A549 (cell line): Measurements from ENCODE around the gene SORL1. TPM values are rescaled to one million over a fixed set of nuclear protein-coding genes. Genes with fewer than 3 reads are reported as not detected.

Experiments used
- ATAC-seq, 2 experiments: fragments of 200-7000 bp in 1 of 2; fragments of >200 bp in 1 of 2; cut with Nextera tagmentation in 1 of 2; cut with Tn5 transposase in 1 of 2; 3 replicates each; pipeline versions ENCODE4 v1.8.0 to v1.9.1; 2018 to 2020; ENCODE audit warnings: mild to moderate bottlenecking in 1 of 2, moderate library complexity in 1 of 2
- CTCF ChIA-PET: fragments of 300-600 bp; sonication (Branson Sonifier 250); formaldehyde crosslinking; extraction: SDS; loops from one replicate; lab custom pipeline; 2021; ENCODE audit warnings: antibody characterized with exemption, inconsistent platforms; lab: Yijun Ruan, JAX
- POLR2A ChIA-PET: fragments of 350-600 bp; formaldehyde crosslinking; extraction: SDS; loops from one replicate; lab custom pipeline; 2021; ENCODE audit warnings: antibody characterized with exemption, inconsistent platforms; lab: Yijun Ruan, JAX
- DNase-seq, 2 experiments: peaks; one replicate each; pipeline versions ENCODE4 v3.0.0 to v3.0.0-alpha.2; 2011 to 2016; ENCODE audit warnings: low read depth in 1 of 2, low spot score in 1 of 2
- FAIRE-seq: peaks from 2 replicates; lab custom pipeline; 2011; peaks lifted over from hg19 to GRCh38; lab: Jason Lieb, UNC
- H3K27ac ChIP-seq, 2 experiments: fragments of >200 bp; sonication (Bioruptor Twin); formaldehyde crosslinking; 3 replicates each; pipeline ENCODE4 v1.5.1; 2016 to 2017
- H3K4me1 ChIP-seq: fragments of >200 bp; sonication (Bioruptor Twin); formaldehyde crosslinking; 3 replicates; pipeline ENCODE4 v1.6.1; 2016
- H3K4me2 ChIP-seq: fragments of >200 bp; sonication (Bioruptor Twin); formaldehyde crosslinking; 3 replicates; pipeline ENCODE4 v1.6.1; 2016
- H3K4me3 ChIP-seq: fragments of >200 bp; sonication (Bioruptor Twin); formaldehyde crosslinking; 3 replicates; pipeline ENCODE4 v1.5.1; 2016
- H3K9me3 ChIP-seq: fragments of >200 bp; sonication (Bioruptor Twin); formaldehyde crosslinking; 3 replicates; pipeline ENCODE4 v1.6.1; 2016
- ATOH8 ChIP-seq: fragments of 250-450 bp; sonication (Bioruptor Pico); IDR thresholded peaks from 2 replicates; pipeline ENCODE4 v1.5.0; 2020; ENCODE audit warnings: low read depth, mild to moderate bottlenecking, moderate library complexity
- BCL3 ChIP-seq: fragments of >200 bp; sonication (Bioruptor Twin); formaldehyde crosslinking; IDR thresholded peaks from 3 replicates; pipeline ENCODE4 v1.6.1; 2016
- BHLHE40 ChIP-seq: IDR thresholded peaks from 2 replicates; pipeline ENCODE4 v1.6.1; 2012; ENCODE audit warnings: low read depth, low read length, inconsistent platforms
- CEBPB ChIP-seq, 2 experiments: fragments of >200 bp in 1 of 2; sonication (Bioruptor Twin) in 1 of 2; formaldehyde crosslinking in 1 of 2; IDR thresholded peaks; 2 replicates each; pipeline ENCODE4 v1.6.1; 2012 to 2016
- CHD2 ChIP-seq: fragments of 150-350 bp; IDR thresholded peaks from 2 replicates; pipeline ENCODE4 v1.6.1; 2014; ENCODE audit warnings: low read length; ENCODE audit not compliant: partially characterized antibody
- CHD4 ChIP-seq: fragments of 200-600 bp; sonication (generic); IDR thresholded peaks from 2 replicates; pipeline ENCODE4 v1.6.1; 2016; ENCODE audit warnings: antibody characterized with exemption, mild to moderate bottlenecking, borderline replicate concordance
- CTCF ChIP-seq: fragments of >200 bp; sonication (Bioruptor Twin); formaldehyde crosslinking; IDR thresholded peaks from 3 replicates; pipeline ENCODE4 v1.5.1; 2016
- EHF ChIP-seq: fragments of 250-450 bp; sonication (Bioruptor Pico); IDR thresholded peaks from 2 replicates; pipeline ENCODE4 v1.5.0; 2020; ENCODE audit warnings: mild to moderate bottlenecking
- ELK1 ChIP-seq: fragments of 150-350 bp; IDR thresholded peaks from 2 replicates; pipeline ENCODE4 v1.6.1; 2014; ENCODE audit warnings: low read depth, mild to moderate bottlenecking, low read length
- FOSB ChIP-seq: fragments of 250-450 bp; sonication (Bioruptor Pico); IDR thresholded peaks from 2 replicates; pipeline ENCODE4 v1.5.0; 2020; ENCODE audit warnings: mild to moderate bottlenecking, moderate library complexity
- FOSL2 ChIP-seq, 2 experiments: fragments of 450-650 bp in 1 of 2; fragments of >200 bp in 1 of 2; sonication (Bioruptor Twin) in 1 of 2; formaldehyde crosslinking; IDR thresholded peaks; 2 replicates each; pipeline versions ENCODE4 v1.5.0 to v1.6.1; 2016 to 2020; ENCODE audit warnings: mild to moderate bottlenecking in 1 of 2, moderate library complexity in 1 of 2
- FOXS1 ChIP-seq: fragments of 250-450 bp; sonication (Bioruptor Pico); IDR thresholded peaks from 2 replicates; pipeline ENCODE4 v1.5.0; 2020; ENCODE audit warnings: mild to moderate bottlenecking, moderate library complexity
- GATA3 ChIP-seq: IDR thresholded peaks from 2 replicates; pipeline ENCODE4 v1.6.1; 2012; ENCODE audit warnings: borderline replicate concordance
- HES2 ChIP-seq: fragments of >200 bp; sonication (Bioruptor Twin); formaldehyde crosslinking; IDR thresholded peaks from 2 replicates; pipeline ENCODE4 v1.6.1; 2016
- HOXA7 ChIP-seq: fragments of 250-450 bp; sonication (Bioruptor Pico); IDR thresholded peaks from 2 replicates; pipeline ENCODE4 v1.5.0; 2020; ENCODE audit warnings: mild to moderate bottlenecking, moderate library complexity
- HOXB13 ChIP-seq: fragments of 250-450 bp; sonication (Bioruptor Pico); IDR thresholded peaks from 2 replicates; pipeline ENCODE4 v1.5.0; 2020; ENCODE audit warnings: low read depth, mild to moderate bottlenecking, moderate library complexity
- HOXB5 ChIP-seq: fragments of 250-450 bp; sonication (Bioruptor Pico); IDR thresholded peaks from 2 replicates; pipeline ENCODE4 v1.5.0; 2020; ENCODE audit warnings: mild to moderate bottlenecking, moderate library complexity
- JUN ChIP-seq, 2 experiments: fragments of >200 bp; sonication (Bioruptor Twin); formaldehyde crosslinking; IDR thresholded peaks; 2 replicates in 1 of 2; 3 replicates in 1 of 2; pipeline ENCODE4 v1.6.1; 2016 to 2017
- MAFK ChIP-seq: fragments of 450-650 bp; IDR thresholded peaks from 2 replicates; pipeline ENCODE4 v1.6.1; 2014; ENCODE audit not compliant: partially characterized antibody
- MAX ChIP-seq: IDR thresholded peaks from 2 replicates; pipeline ENCODE4 v1.6.1; 2012
- MYC ChIP-seq: IDR thresholded peaks from 2 replicates; pipeline ENCODE4 v1.6.1; 2012; ENCODE audit warnings: mild to moderate bottlenecking, inconsistent platforms, low read length, improper control_type of control experiment, borderline replicate concordance
- PBX3 ChIP-seq: IDR thresholded peaks from 2 replicates; pipeline ENCODE4 v1.6.1; 2012
- PHF8 ChIP-seq: fragments of 200-600 bp; sonication (generic); IDR thresholded peaks from 2 replicates; pipeline ENCODE4 v1.6.1; 2016; ENCODE audit warnings: low read depth, mild to moderate bottlenecking, antibody characterized with exemption, moderate library complexity, borderline replicate concordance
- POLR2A ChIP-seq: IDR thresholded peaks from 2 replicates; pipeline ENCODE4 v1.6.1; 2012; ENCODE audit warnings: mild to moderate bottlenecking, low read length
- POLR2AphosphoS2 ChIP-seq: conservative IDR thresholded peaks from 2 replicates; pipeline ENCODE4 v1.6.1; 2012; ENCODE audit warnings: low read length, improper control_type of control experiment, inconsistent platforms
- RARB ChIP-seq: fragments of 250-450 bp; sonication (Bioruptor Pico); IDR thresholded peaks from 2 replicates; pipeline ENCODE4 v1.8.0; 2021; ENCODE audit warnings: mild to moderate bottlenecking, moderate library complexity
- SMC3 ChIP-seq: fragments of >200 bp; sonication (Bioruptor Twin); formaldehyde crosslinking; IDR thresholded peaks from 3 replicates; pipeline ENCODE4 v1.6.1; 2018; ENCODE audit warnings: inconsistent platforms
- ZNF302 ChIP-seq: fragments of 250-450 bp; sonication (Bioruptor Pico); IDR thresholded peaks from 2 replicates; pipeline ENCODE4 v1.9.0; 2021; ENCODE audit warnings: inconsistent platforms, mild to moderate bottlenecking, moderate library complexity
- WGBS: methylation state at CpG from one replicate; pipeline ENCODE4 v1.1.6; 2017; ENCODE audit errors: missing lambda C conversion rate; 5-methylcytosine and 5-hydroxymethylcytosine counted together
- polyA plus RNA-seq, 4 experiments: library from polyadenylated mRNA; depleted of rRNA in 3 of 4; stranded (reverse); fragments of >200 nt; fragmentation: RNase III in 1 of 4; extraction: RNeasy Plus Mini Kit Qiagen cat#74134 plus additional on column Dnase treatment in 1 of 4; gene quantifications; 2 replicates in 3 of 4; 3 replicates in 1 of 4; pipeline ENCODE4 v1.2.3, GENCODE V29; 2011 to 2017

The SORL1 gene
- polyA plus RNA-seq, 2 of the 4 experiments (the other 2 are of a cell fraction) = 0.45 to 3.8 TPM

GRCh38 chr11:121604152-121604551 is 152.0 kb downstream of the SORL1 start:
- ChIA-PET POLR2A (no interaction called here), CTCF (no interaction called here)
- 44% methylated on average over 1 of the region's 13 CpGs for WGBS

GRCh38 chr11:121606354-121606753 is 154.2 kb downstream of the SORL1 start:
- 84% methylated on average over 4 of the region's 4 CpGs for WGBS
- ChIA-PET CTCF (no interaction called here), POLR2A (no interaction called here)
- Histone ChIP-seq H3K4me3 (no peak overlapping the region), H3K4me1 (no peaks in the 10 kb centered on the region), H3K4me2 (no peak overlapping the region), H3K27ac (no peak overlapping the region), H3K9me3 (no peaks in the 10 kb centered on the region)
- DNase-seq (no peak), ATAC-seq (no peak), FAIRE-seq (no peak)
- TF ChIP-seq EHF (CRISPR knock-in tag) (no peak), RARB (CRISPR knock-in tag) (no peak), POLR2AphosphoS2 (no peak), MYC (no peak), CHD2 (no peak), ELK1 (no peak), ZNF302 (CRISPR knock-in tag) (no peak), CHD4 (no peak), POLR2A (no peak), ATOH8 (CRISPR knock-in tag) (no peak), HOXA7 (CRISPR knock-in tag) (no peak), MAFK (no peak), FOXS1 (CRISPR knock-in tag) (no peak), BHLHE40 (no peak), PHF8 (no peak), BCL3 (no peak), HES2 (no peak), SMC3 (no peak), CTCF (no peak)

More at GRCh38 chr11:121604152-121604551, 152.0 kb downstream of the SORL1 start:
- no peak for TF ChIP-seq GATA3
- TF ChIP-seq HOXB5 (CRISPR knock-in tag) = no peak
- no peak for TF ChIP-seq MAX
- TF ChIP-seq CTCF = no peak
- TF ChIP-seq HOXB13 (CRISPR knock-in tag) = no peak
- TF ChIP-seq FOSB (CRISPR knock-in tag) = no peak
- no peak for TF ChIP-seq JUN (IDR thresholded peaks at IDR 0.05)
- no peak for TF ChIP-seq FOXS1 (CRISPR knock-in tag)
- no peak for TF ChIP-seq CEBPB (IDR thresholded peaks at IDR 0.05)
- no peak for TF ChIP-seq PBX3
- TF ChIP-seq FOSL2 (IDR thresholded peaks at IDR 0.05) = no peak
- TF ChIP-seq FOSL2 (CRISPR knock-in tag; IDR thresholded peaks at IDR 0.05) = no peak
- ATAC-seq (no peak), FAIRE-seq (no peak), DNase-seq (no peak)
- Histone ChIP-seq H3K4me1 (no peaks in the 10 kb centered on the region), H3K4me2 (no peak overlapping the region), H3K4me3 (no peak overlapping the region), H3K27ac (no peak overlapping the region), H3K9me3 (no peaks in the 10 kb centered on the region)
